ENCODE measurements around the gene PLAGL2. TPM values are rescaled to one million over a fixed set of nuclear protein-coding genes. Genes with fewer than 3 reads are reported as not detected.

The PLAGL2 gene
- total RNA-seq, 1 experiment from 2014 or later, result 44.4 TPM

DNA sequence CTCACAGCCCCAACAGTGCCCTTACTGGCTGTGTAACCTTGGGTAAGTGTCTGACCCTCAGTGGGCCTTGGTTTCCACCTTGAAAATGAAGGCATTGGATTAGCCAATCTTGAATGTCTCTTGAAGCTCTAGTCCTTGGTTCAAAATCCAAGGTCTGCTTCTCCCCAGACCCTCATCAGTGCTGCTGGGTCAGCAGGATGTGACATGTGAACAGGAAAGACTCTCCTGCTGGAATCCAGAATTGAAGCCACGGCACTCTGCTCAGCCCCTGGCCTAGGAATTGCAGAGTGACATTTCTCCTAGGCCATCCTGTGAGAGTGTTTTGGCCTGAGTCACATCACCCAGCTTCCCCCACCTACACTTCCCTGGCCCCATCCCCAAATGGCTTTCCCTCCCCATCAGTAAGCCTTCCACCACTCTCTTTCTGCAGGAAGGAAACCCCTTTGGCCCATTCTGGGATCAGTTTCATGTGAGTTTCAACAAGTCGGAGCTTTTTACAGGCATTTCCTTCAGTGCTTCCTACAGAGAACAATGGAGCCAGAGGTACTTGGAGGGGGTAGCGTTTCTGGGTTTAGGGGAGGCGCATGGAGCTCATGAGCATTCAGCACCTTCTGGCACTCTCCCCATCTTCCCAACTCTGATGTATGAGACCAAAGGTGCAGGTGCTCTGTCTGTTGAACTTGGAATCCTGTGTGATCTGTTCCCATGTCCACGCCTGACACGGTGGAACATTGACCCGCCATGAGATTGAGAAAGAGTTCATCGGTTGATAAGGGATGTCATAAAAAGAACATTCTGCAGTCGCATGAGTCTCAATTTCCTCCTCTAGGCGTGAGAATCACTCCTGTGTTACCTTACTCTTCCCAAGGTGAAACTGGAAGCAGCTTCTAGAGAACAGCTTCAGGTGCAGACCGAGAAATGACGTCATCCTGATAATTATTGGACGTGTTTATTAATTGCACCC is 8.9 kb upstream of the PLAGL2 start:
- H2BK5ac ChIP-seq (ENCODE audit: insufficient read length, low read length), result no peak overlapping the region
- H4K20me1 ChIP-seq (ENCODE audit: control insufficient read depth, insufficient read depth, insufficient read length), result no peaks in the 10 kb centered on the region
- Mint-ChIP-seq H3K4me1 (no peaks in the 10 kb centered on the region), H3K36me3 (ENCODE audit: insufficient read depth in 1 of 3, low read depth in 3 of 3) (peaks cover 16 to 80% (median 57%) of the 10 kb centered on the region in 3 experiments), H3K4me3 (no peak overlapping the region), H3K27me3 (ENCODE audit: low read depth) (no peaks in the 10 kb centered on the region), H3K27ac (no peak overlapping the region; a peak in 1 of 7 replicates), H3K9me3 (no peaks in the 10 kb centered on the region)
- no peak overlapping the region for H3K23ac ChIP-seq (ENCODE audit: insufficient read length, low read depth, low read length)
- no peaks in the 10 kb centered on the region for H3K4me1 ChIP-seq (ENCODE audit: insufficient read depth, low read length)
- no peaks in the 10 kb centered on the region for H3K27me3 ChIP-seq (ENCODE audit: insufficient read depth, low read length)
- H3K9ac ChIP-seq (ENCODE audit: extremely low read depth, insufficient read length, low read length), result no peak overlapping the region
- H3K23me2 ChIP-seq (ENCODE audit: insufficient read length, low read depth, low read length, poor library complexity, severe bottlenecking), result no peaks in the 10 kb centered on the region
- no peak overlapping the region for H4K91ac ChIP-seq (ENCODE audit: insufficient read length, low read depth, low read length)
- H3K27ac ChIP-seq (ENCODE audit: insufficient read length, low read depth, low read length), result no peak overlapping the region
- H2AFZ ChIP-seq (ENCODE audit: low read length), result no peak overlapping the region
- no CpG with 5 or more reads among the region's 13 CpGs for WGBS (ENCODE audit: extremely low coverage, insufficient read length, low lambda C conversion rate)
- no peak overlapping the region for H2BK20ac ChIP-seq (ENCODE audit: low read depth, low read length, poor library complexity, severe bottlenecking)
- H3K4ac ChIP-seq (ENCODE audit: low read depth, low read length), result no peak overlapping the region
- H4K8ac ChIP-seq (replicated peaks; ENCODE audit: insufficient read length, low read depth, low read length), result no peak overlapping the region
- no peak overlapping the region for H2BK120ac ChIP-seq (ENCODE audit: low read depth, low read length, poor library complexity, severe bottlenecking)
- TF ChIP-seq CTCF (conservative IDR thresholded peaks at IDR 0.05), result no peak
- H3K79me1 ChIP-seq (ENCODE audit: insufficient read depth, low read depth, low read length, poor library complexity, severe bottlenecking), result no peaks in the 10 kb centered on the region
- no peak overlapping the region for H2BK15ac ChIP-seq (ENCODE audit: low read depth, low read length)
- no peak overlapping the region for H3K56ac ChIP-seq (ENCODE audit: insufficient read length, low read depth, low read length)
- no peak overlapping the region for H2AK5ac ChIP-seq (ENCODE audit: insufficient read length, low read length)
- no peak overlapping the region for H2BK12ac ChIP-seq (ENCODE audit: insufficient read length, low read depth, low read length)
- H4K5ac ChIP-seq (ENCODE audit: insufficient read length, low read depth, low read length), result no peak overlapping the region
- no peak overlapping the region for H3K14ac ChIP-seq (ENCODE audit: insufficient read depth, low read length)
- H3K18ac ChIP-seq (ENCODE audit: insufficient read length, low read depth, low read length), result no peak overlapping the region
- H3K79me2 ChIP-seq (ENCODE audit: insufficient read depth, low read length), result no peaks in the 10 kb centered on the region
- H3K4me2 ChIP-seq (ENCODE audit: insufficient read depth, insufficient read length, low read length), result no peak overlapping the region
- no peak overlapping the region for H3T11ph ChIP-seq (ENCODE audit: low read length)
- H3K9me3 ChIP-seq (ENCODE audit: control insufficient read depth, low read depth, low read length), result no peaks in the 10 kb centered on the region
- DNase-seq, result no peak

Measured in H9 (cell line).